HFF-Myc (cell line): Measurements from ENCODE around the gene QKI.
"Not testable (repeated sequence)": the region's sequence is repeated elsewhere in the genome, so short reads cannot be mapped to it uniquely, and the experiment has no call there.

Experiments
- DNase-seq: peaks from one replicate; pipeline ENCODE4 v3.0.0-alpha.2; 2011; ENCODE audit warnings: low read depth; ENCODE audit errors: extremely low read depth
- H3K4me3 ChIP-seq: replicated peaks from 2 replicates; pipeline ENCODE4 v1.5.1; 2011; ENCODE audit warnings: low read depth, mild to moderate bottlenecking, control low read depth, low read length
- TF ChIP-seq, protein P1 (sequence below): IDR thresholded peaks from 2 replicates; pipeline ENCODE4 v1.5.1; 2012; ENCODE audit warnings: mild to moderate bottlenecking, low read depth, low read length, control low read depth; ENCODE audit errors: missing control alignments

QKI gene

DNA sequence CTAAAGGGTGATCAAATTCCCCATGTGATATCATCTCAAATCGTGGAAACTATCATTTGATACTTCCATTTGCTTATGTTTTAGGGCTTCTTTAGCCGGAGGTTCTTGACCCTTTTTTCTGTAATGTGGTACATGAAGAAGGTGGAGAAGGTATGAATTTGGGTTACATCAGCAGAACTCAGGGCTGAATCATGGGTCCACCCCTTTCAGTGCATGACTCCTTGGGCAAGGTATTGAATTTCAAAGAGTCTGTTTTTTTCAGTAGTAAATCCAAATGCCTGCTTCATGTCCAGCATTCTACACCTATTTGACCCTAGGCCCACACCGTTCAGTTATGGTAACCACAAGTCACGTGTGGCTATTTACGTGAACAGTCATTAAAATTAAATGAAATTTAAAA lies 30.6 kb upstream of the QKI start:
- TF ChIP-seq, protein P1, sequence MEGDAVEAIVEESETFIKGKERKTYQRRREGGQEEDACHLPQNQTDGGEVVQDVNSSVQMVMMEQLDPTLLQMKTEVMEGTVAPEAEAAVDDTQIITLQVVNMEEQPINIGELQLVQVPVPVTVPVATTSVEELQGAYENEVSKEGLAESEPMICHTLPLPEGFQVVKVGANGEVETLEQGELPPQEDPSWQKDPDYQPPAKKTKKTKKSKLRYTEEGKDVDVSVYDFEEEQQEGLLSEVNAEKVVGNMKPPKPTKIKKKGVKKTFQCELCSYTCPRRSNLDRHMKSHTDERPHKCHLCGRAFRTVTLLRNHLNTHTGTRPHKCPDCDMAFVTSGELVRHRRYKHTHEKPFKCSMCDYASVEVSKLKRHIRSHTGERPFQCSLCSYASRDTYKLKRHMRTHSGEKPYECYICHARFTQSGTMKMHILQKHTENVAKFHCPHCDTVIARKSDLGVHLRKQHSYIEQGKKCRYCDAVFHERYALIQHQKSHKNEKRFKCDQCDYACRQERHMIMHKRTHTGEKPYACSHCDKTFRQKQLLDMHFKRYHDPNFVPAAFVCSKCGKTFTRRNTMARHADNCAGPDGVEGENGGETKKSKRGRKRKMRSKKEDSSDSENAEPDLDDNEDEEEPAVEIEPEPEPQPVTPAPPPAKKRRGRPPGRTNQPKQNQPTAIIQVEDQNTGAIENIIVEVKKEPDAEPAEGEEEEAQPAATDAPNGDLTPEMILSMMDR: no peak
- no peak for DNase-seq
- no peak overlapping the region for H3K4me3 ChIP-seq

DNA sequence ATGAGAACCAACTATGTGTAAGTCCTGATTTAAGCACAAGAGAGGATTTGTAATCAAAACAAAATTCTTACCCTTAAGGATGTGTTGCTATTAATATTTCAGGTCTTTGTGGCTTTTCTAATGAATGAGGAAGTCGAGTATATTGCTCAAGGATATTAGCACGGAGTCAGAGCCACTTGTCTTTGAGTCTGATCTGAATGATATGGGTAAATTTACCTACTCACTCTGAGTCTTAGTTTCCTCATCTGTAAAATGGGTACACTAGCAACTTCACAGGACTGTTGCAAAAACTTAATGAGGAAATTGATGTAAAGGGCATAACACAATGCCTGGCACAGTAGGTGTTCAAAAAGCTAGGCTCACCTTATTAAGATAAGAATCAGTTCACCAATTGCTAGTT lies 30.0 kb upstream of the QKI start:
- no peak overlapping the region for H3K4me3 ChIP-seq
- TF ChIP-seq, protein P1: no peak
- DNase-seq: no peak

DNA sequence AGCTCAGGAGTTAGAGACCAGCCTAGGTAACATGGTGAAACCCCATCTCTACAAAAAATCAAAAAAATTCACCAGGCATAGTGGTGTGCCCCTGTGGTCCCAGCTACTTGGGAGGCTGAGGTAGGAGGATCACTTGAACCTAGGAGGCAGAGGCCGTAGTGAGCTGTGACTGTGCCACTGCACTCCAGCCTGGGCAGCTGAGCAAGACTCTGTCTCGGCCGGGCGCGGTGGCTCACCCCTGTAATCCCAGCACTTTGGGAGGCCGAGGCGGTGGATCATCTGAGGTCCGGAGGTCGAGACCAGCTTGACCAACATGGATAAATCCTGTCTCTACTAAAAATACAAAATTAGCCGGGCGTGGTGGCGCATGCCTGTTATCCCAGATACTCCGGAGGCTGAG lies 29.0 kb upstream of the QKI start:
- DNase-seq, H3K4me3 ChIP-seq: not testable (repeated sequence)

DNA sequence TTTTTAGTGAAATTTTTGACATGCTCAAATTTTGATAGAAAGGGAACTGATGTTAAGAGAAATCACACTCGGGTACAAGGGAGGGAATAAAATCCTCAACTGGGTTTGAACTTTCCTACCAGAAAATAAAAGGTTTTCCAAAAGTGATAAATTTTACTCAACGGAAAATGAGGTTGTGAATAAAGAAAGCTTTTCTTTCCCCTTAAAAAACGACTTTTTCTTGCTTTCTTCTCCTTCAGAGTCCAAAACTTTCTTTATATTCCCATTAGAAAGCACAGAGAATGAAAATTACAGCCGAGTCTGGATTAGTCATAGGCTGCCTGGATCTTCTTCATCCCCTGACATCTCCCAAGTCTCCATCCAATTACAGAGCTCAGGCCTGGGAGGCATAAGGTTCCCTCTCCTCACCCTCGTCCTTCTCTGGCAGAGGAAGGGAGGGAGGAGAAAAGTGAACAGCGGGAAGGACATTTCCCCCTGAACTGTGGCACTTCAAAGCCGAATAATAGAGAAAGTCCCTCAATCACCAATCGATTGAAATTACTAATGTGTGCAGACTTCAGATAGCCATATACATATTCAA lies 28.1 kb upstream of the QKI start:
- TF ChIP-seq, protein P1: no peak
- H3K4me3 ChIP-seq: no peak overlapping the region
- DNase-seq: no peak

DNA sequence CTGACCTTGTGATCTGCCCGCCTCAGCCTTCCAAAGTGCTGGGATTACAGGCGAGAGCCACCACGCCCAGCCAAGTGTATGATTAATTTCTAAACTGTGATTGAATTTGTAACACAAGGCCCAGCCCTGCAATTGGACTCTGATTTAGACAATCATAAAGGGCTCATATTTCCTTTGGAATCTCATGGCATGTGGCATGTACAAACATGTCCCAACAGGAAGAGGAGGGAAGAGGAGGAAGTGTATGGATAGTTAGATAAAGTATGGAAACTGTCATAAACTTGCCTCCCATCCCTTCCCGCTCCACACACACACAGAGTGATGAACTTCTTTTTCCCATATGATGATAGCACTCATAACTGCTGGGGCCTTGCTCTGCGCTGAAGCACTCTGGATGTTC lies 27.2 kb upstream of the QKI start:
- peak; percentile 26 for DNase-seq
- H3K4me3 ChIP-seq: no peak overlapping the region
- TF ChIP-seq, protein P1: no peak

DNA sequence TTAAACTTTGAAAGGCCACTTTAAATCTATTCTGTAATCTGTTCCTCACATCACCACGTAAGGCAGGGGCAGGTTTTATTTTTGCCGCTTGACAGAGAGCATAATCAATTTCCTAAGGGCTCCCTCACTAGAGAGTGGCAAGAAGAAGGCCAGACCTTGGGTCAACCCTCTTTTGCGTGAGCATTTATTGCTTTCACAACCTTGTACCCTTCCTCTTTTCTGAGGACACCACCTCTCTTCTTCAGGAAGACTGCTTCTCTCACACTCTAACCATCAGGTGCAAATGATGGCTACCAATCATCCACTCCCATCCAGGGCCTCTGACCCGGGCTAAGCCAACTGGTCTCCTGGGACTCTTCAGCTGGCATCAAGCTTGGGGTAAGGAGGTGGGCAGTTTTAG lies 25.2 kb upstream of the QKI start:
- TF ChIP-seq, protein P1: no peak
- no peak for DNase-seq
- no peak overlapping the region for H3K4me3 ChIP-seq

DNA sequence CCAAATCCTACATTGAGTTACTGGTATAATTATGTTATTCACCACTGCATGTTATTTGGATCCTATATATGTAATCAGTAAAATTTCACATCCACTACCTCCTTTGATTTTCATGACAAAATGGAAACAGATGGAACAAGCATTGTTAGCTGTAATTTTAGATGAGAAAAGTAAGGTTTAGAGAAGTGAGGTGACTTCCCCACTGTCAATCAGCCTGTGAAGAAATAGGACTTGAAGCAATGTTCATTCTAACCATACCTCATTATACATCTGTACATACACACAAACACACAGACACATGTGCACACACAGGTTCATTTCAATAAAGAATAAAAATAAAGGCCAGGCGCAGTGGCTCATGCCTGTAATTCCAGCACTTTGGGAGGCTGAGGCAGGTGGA lies 23.7 kb upstream of the QKI start:
- no peak for DNase-seq
- TF ChIP-seq, protein P1: no peak
- H3K4me3 ChIP-seq: no peak overlapping the region
